Measurements from ENCODE around the gene OLFM4.

Gene OLFM4

DNA sequence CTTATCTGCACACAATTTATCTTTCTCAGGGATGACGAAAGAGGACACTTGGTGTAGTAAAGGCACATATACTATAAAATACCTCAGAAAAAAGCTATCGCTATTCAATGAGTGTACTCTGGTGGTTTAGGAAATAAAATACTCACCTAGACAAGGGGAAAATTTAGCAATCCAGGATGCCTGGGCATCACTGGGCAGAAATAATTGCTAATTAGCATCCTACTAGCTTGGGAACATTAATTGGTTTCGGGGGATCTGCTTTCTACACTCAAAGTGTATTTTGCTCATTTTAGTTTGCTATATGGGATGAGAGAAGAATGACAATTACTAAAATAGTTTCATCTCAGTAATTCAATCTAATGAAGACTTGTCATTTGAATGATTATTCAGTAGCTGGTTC lies 60.3 kb downstream of the OLFM4 start:
- no peak overlapping the region for H3K18ac ChIP-seq (ENCODE audit: low read length)
- no peak overlapping the region for H3K4me2 ChIP-seq (ENCODE audit: insufficient read depth, low read length, poor library complexity, severe bottlenecking)
- no peaks in the 10 kb centered on the region for H3K79me1 ChIP-seq (ENCODE audit: low read depth, low read length)
- no peak for DNase-seq (ENCODE audit: low spot score)
- H3K36me3 ChIP-seq (replicated peaks in 1 of 2; ENCODE audit: control insufficient read depth in 2 of 2, insufficient read depth in 2 of 2, low read length in 2 of 2), result no peaks in the 10 kb centered on the region
- no peaks in the 10 kb centered on the region for H3K27me3 ChIP-seq (ENCODE audit: control insufficient read depth in 3 of 3, insufficient read depth in 3 of 3, low read depth in 1 of 3, low read length in 3 of 3)
- no peak overlapping the region for H2AFZ ChIP-seq (ENCODE audit: low read length)
- H3K4ac ChIP-seq (ENCODE audit: low read length), result no peak overlapping the region
- H2BK15ac ChIP-seq (ENCODE audit: low read length), result no peak overlapping the region
- H2BK120ac ChIP-seq (ENCODE audit: low read depth, low read length), result no peak overlapping the region
- H3K27ac ChIP-seq (replicated peaks; ENCODE audit: low read length), result no peak overlapping the region
- no peak overlapping the region for H4K8ac ChIP-seq (ENCODE audit: low read depth, low read length)
- no peak overlapping the region for H4K91ac ChIP-seq (ENCODE audit: low read depth, low read length, poor library complexity)
- H2BK5ac ChIP-seq (ENCODE audit: low read length), result no peak overlapping the region
- H3K14ac ChIP-seq (ENCODE audit: low read length), result no peak overlapping the region
- peaks cover 2% of the 10 kb centered on the region in 2 donors for H3K4me1 ChIP-seq (ENCODE audit: control insufficient read depth in 2 of 2, insufficient read depth in 1 of 2, low read depth in 1 of 2, low read length in 2 of 2)
- WGBS, 2 donors (ENCODE audit: extremely low coverage in 2 of 2, insufficient read length in 2 of 2, insufficient replicate concordance in 1 of 2), result no CpG with 5 or more reads among the region's 3 CpGs
- H2AK5ac ChIP-seq (ENCODE audit: low read depth, low read length), result no peak overlapping the region
- peaks cover 2 to 13% of the 10 kb centered on the region in 2 donors for H3K9me3 ChIP-seq (replicated peaks in 1 of 2; ENCODE audit: control insufficient read depth in 2 of 2, insufficient read depth in 1 of 2, low read depth in 1 of 2, low read length in 2 of 2)
- no peak overlapping the region for H2BK12ac ChIP-seq (ENCODE audit: low read length)
- no peak overlapping the region for H3K23ac ChIP-seq (ENCODE audit: low read depth, low read length, poor library complexity)
- H3K4me3 ChIP-seq (ENCODE audit: low read length in 2 of 2), result no peak overlapping the region
- H3K9ac ChIP-seq (ENCODE audit: low read depth, low read length, poor library complexity), result no peak overlapping the region

DNA sequence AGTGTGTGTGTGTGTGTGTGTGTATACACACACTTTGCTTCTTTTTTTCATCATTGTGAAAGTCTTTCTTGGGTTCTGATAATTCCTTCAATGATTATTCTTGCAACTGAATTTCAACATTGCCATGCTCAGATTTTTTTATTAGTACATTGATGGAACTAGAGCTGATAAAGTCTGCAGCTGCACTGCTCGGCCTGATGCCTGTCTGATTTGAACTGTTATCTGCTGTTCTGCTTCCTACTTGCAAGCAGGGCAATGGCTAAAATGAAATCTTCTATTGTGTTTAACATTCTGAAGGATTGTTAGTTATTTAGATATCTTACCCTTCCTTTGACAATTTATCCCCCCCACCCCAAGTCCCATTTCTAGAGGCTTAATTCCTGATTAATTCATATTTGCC lies 61.3 kb downstream of the OLFM4 start:
- Histone ChIP-seq H2AK5ac (ENCODE audit: low read depth, low read length) (no peak overlapping the region), H3K27me3 (ENCODE audit: control insufficient read depth in 3 of 3, insufficient read depth in 3 of 3, low read depth in 1 of 3, low read length in 3 of 3) (no peaks in the 10 kb centered on the region), H3K18ac (ENCODE audit: low read length) (no peak overlapping the region), H3K4me2 (ENCODE audit: insufficient read depth, low read length, poor library complexity, severe bottlenecking) (no peak overlapping the region), H3K4ac (ENCODE audit: low read length) (no peak overlapping the region), H3K23ac (ENCODE audit: low read depth, low read length, poor library complexity) (no peak overlapping the region), H3K36me3 (replicated peaks in 1 of 2; ENCODE audit: control insufficient read depth in 2 of 2, insufficient read depth in 2 of 2, low read length in 2 of 2) (no peaks in the 10 kb centered on the region), H4K91ac (ENCODE audit: low read depth, low read length, poor library complexity) (no peak overlapping the region), H3K9ac (ENCODE audit: low read depth, low read length, poor library complexity) (no peak overlapping the region), H4K8ac (ENCODE audit: low read depth, low read length) (no peak overlapping the region), H3K4me3 (ENCODE audit: low read length in 2 of 2) (no peak overlapping the region), H2BK5ac (ENCODE audit: low read length) (no peak overlapping the region), H3K27ac (replicated peaks; ENCODE audit: low read length) (no peak overlapping the region), H3K79me1 (ENCODE audit: low read depth, low read length) (no peaks in the 10 kb centered on the region), H2BK12ac (ENCODE audit: low read length) (no peak overlapping the region), H2BK15ac (ENCODE audit: low read length) (no peak overlapping the region), H3K4me1 (ENCODE audit: control insufficient read depth in 2 of 2, insufficient read depth in 1 of 2, low read depth in 1 of 2, low read length in 2 of 2) (peaks cover 2% of the 10 kb centered on the region in 2 donors), H3K9me3 (replicated peaks in 1 of 2; ENCODE audit: control insufficient read depth in 2 of 2, insufficient read depth in 1 of 2, low read depth in 1 of 2, low read length in 2 of 2) (peaks cover 0 to 7% of the 10 kb centered on the region in 2 donors), H3K14ac (ENCODE audit: low read length) (no peak overlapping the region), H2BK120ac (ENCODE audit: low read depth, low read length) (no peak overlapping the region), H2AFZ (ENCODE audit: low read length) (peak overlapping the region; percentile 24)
- no CpG with 5 or more reads among the region's 1 CpG for WGBS, 2 donors (ENCODE audit: extremely low coverage in 2 of 2, insufficient read length in 2 of 2, insufficient replicate concordance in 1 of 2)
- no peak for DNase-seq (ENCODE audit: low spot score)

DNA sequence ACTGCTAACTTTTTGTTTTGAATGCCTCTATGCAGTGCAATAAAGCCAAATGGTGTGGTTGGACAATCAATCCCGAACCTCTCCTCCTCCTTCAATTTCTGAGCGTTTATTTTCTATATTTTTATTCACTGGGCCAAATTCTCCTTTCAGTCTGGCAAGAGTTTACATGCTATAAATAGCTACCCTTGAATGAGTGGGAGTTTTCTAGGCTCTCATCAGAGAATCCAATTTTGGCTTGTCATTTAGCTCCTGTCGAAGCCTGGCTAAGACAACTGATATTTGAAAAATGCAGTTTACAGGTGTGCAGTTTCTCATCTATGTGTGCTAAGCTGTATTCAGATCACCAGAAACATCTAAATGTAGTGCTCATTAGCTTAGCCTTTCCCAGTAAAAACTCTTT lies 61.8 kb downstream of the OLFM4 start:
- H2BK12ac ChIP-seq (ENCODE audit: low read length), result no peak overlapping the region
- DNase-seq (ENCODE audit: low spot score), result no peak
- H3K23ac ChIP-seq (ENCODE audit: low read depth, low read length, poor library complexity), result no peak overlapping the region
- no peak overlapping the region for H4K91ac ChIP-seq (ENCODE audit: low read depth, low read length, poor library complexity)
- no peak overlapping the region for H4K8ac ChIP-seq (ENCODE audit: low read depth, low read length)
- H3K4me1 ChIP-seq (ENCODE audit: control insufficient read depth in 2 of 2, insufficient read depth in 1 of 2, low read depth in 1 of 2, low read length in 2 of 2), result peaks cover 2% of the 10 kb centered on the region in 2 donors
- no peak overlapping the region for H2AK5ac ChIP-seq (ENCODE audit: low read depth, low read length)
- H3K9me3 ChIP-seq (replicated peaks in 1 of 2; ENCODE audit: control insufficient read depth in 2 of 2, insufficient read depth in 1 of 2, low read depth in 1 of 2, low read length in 2 of 2), result peaks cover 0 to 7% of the 10 kb centered on the region in 2 donors
- H2BK120ac ChIP-seq (ENCODE audit: low read depth, low read length), result no peak overlapping the region
- H3K36me3 ChIP-seq (replicated peaks in 1 of 2; ENCODE audit: control insufficient read depth in 2 of 2, insufficient read depth in 2 of 2, low read length in 2 of 2), result no peaks in the 10 kb centered on the region
- no CpG with 5 or more reads among the region's 3 CpGs for whole genome bisulfite sequencing, 2 donors (ENCODE audit: extremely low coverage in 2 of 2, insufficient read length in 2 of 2, insufficient replicate concordance in 1 of 2)
- no peak overlapping the region for H3K14ac ChIP-seq (ENCODE audit: low read length)
- no peak overlapping the region for H2BK5ac ChIP-seq (ENCODE audit: low read length)
- no peak overlapping the region for H3K4ac ChIP-seq (ENCODE audit: low read length)
- no peak overlapping the region for H3K9ac ChIP-seq (ENCODE audit: low read depth, low read length, poor library complexity)
- no peak overlapping the region for H2BK15ac ChIP-seq (ENCODE audit: low read length)
- H3K27me3 ChIP-seq (ENCODE audit: control insufficient read depth in 3 of 3, insufficient read depth in 3 of 3, low read depth in 1 of 3, low read length in 3 of 3), result no peaks in the 10 kb centered on the region
- no peaks in the 10 kb centered on the region for H3K79me1 ChIP-seq (ENCODE audit: low read depth, low read length)
- no peak overlapping the region for H3K4me3 ChIP-seq (ENCODE audit: low read length in 2 of 2)
- H3K27ac ChIP-seq (replicated peaks; ENCODE audit: low read length), result no peak overlapping the region
- H3K4me2 ChIP-seq (ENCODE audit: insufficient read depth, low read length, poor library complexity, severe bottlenecking), result no peak overlapping the region
- no peak overlapping the region for H3K18ac ChIP-seq (ENCODE audit: low read length)
- peak overlapping the region; percentile 24 for H2AFZ ChIP-seq (ENCODE audit: low read length)

DNA sequence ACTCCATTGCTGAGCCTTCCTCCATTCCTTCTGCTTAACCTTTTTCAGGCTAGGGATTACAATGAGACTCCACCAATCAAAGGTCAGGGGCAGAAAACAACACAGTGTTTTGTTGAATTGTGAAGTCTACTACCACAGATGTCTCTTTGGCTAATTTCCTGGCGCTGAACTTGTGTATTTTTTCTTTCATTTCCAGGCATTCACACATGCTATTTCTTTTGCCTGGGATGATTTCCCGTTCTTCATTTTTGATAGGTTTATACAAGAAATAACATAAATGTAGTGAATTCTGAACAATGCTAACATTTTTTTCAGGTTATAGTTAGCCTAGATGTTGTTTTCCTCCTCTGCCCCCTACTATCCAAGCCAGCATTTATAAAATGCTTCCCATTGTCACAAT lies 64.3 kb downstream of the OLFM4 start:
- Histone ChIP-seq H2AFZ (ENCODE audit: low read length) (peak overlapping the region; percentile 64), H3K4me3 (ENCODE audit: low read length in 2 of 2) (no peak overlapping the region), H2BK120ac (ENCODE audit: low read depth, low read length) (no peak overlapping the region), H4K91ac (ENCODE audit: low read depth, low read length, poor library complexity) (no peak overlapping the region), H3K36me3 (replicated peaks in 1 of 2; ENCODE audit: control insufficient read depth in 2 of 2, insufficient read depth in 2 of 2, low read length in 2 of 2) (no peaks in the 10 kb centered on the region), H3K4me2 (ENCODE audit: insufficient read depth, low read length, poor library complexity, severe bottlenecking) (no peak overlapping the region), H2BK12ac (ENCODE audit: low read length) (no peak overlapping the region), H3K23ac (ENCODE audit: low read depth, low read length, poor library complexity) (no peak overlapping the region), H2BK5ac (ENCODE audit: low read length) (no peak overlapping the region), H3K14ac (ENCODE audit: low read length) (no peak overlapping the region), H3K27me3 (ENCODE audit: control insufficient read depth in 3 of 3, insufficient read depth in 3 of 3, low read depth in 1 of 3, low read length in 3 of 3) (no peaks in the 10 kb centered on the region), H3K79me1 (ENCODE audit: low read depth, low read length) (no peaks in the 10 kb centered on the region), H2BK15ac (ENCODE audit: low read length) (no peak overlapping the region), H3K9ac (ENCODE audit: low read depth, low read length, poor library complexity) (no peak overlapping the region), H3K4ac (ENCODE audit: low read length) (no peak overlapping the region), H4K8ac (ENCODE audit: low read depth, low read length) (no peak overlapping the region), H3K9me3 (replicated peaks in 1 of 2; ENCODE audit: control insufficient read depth in 2 of 2, insufficient read depth in 1 of 2, low read depth in 1 of 2, low read length in 2 of 2) (peaks cover 0 to 7% of the 10 kb centered on the region in 2 donors), H3K27ac (replicated peaks; ENCODE audit: low read length) (peak overlapping the region; percentile 57), H2AK5ac (ENCODE audit: low read depth, low read length) (no peak overlapping the region), H3K4me1 (ENCODE audit: control insufficient read depth in 2 of 2, insufficient read depth in 1 of 2, low read depth in 1 of 2, low read length in 2 of 2) (peaks cover 2% of the 10 kb centered on the region in 2 donors), H3K18ac (ENCODE audit: low read length) (no peak overlapping the region)
- no CpG with 5 or more reads among the region's 2 CpGs for WGBS, 2 donors (ENCODE audit: extremely low coverage in 2 of 2, insufficient read length in 2 of 2, insufficient replicate concordance in 1 of 2)
- DNase-seq (ENCODE audit: low spot score), result no peak
